Psoas muscle (tissue), 8 donors: Measurements from ENCODE around the gene MNT. TPM values are rescaled to one million over a fixed set of nuclear protein-coding genes. Genes with fewer than 3 reads are reported as not detected.

Source experiments
- ATAC-seq, 4 donors: fragments of 200-7000 bp; cut with Tn5 transposase; one replicate each; pipeline ENCODE4 v1.9.1; 2020; ENCODE audit warnings: moderate library complexity in 3 of 4, mild to moderate bottlenecking in 2 of 4
- DNase-seq, 2 donors: peaks; one replicate each; pipeline ENCODE4 v3.0.0-alpha.2; 2020
- H3K27ac ChIP-seq: fragments of 200-600 bp; one replicate; pipeline ENCODE4 v1.8.0; 2022
- H3K27me3 ChIP-seq, 3 donors: fragments of 200-600 bp in 1 of 3; one replicate each; pipeline versions ENCODE4 v1.6.1 to v1.8.0; 2013 to 2022; ENCODE audit warnings: low read length in 2 of 3, mild to moderate bottlenecking in 2 of 3, moderate library complexity in 1 of 3; ENCODE audit not compliant: insufficient read depth in 3 of 3
- H3K36me3 ChIP-seq, 2 donors: fragments of 200-600 bp in 1 of 2; one replicate each; pipeline versions ENCODE4 v1.6.1 to v1.8.0; 2013 to 2022; ENCODE audit warnings: low read depth in 1 of 2, mild to moderate bottlenecking in 1 of 2, moderate library complexity in 1 of 2; ENCODE audit not compliant: insufficient read depth in 1 of 2
- H3K4me1 ChIP-seq: fragments of 200-600 bp; one replicate; pipeline ENCODE4 v1.8.0; 2022
- H3K4me3 ChIP-seq: fragments of 200-600 bp; one replicate; pipeline ENCODE4 v1.8.0; 2022; ENCODE audit warnings: mild to moderate bottlenecking
- H3K9me3 ChIP-seq: fragments of 200-600 bp; one replicate; pipeline ENCODE4 v1.8.0; 2022
- WGBS, 3 donors: extraction: QIAGEN DNeasy Blood & Tissue Kit; methylation state at CpG; one replicate each; pipeline versions ENCODE4 v1.1.6 to v1.1.7; 2013; 5-methylcytosine and 5-hydroxymethylcytosine counted together
- intact Hi-C, 2 donors: fragments of 100-400 bp; cut with DNase I; formaldehyde crosslinking; loops; one replicate each; pipeline versions ENCODE4 v1.11.0 to v1.14.2; 2022
- polyA plus RNA-seq, 3 donors: library from polyadenylated mRNA; stranded (reverse); fragments of 200-250 nt; gene quantifications; one replicate each; pipeline ENCODE4 v1.2.3, GENCODE V29; 2013
- total RNA-seq, 4 donors: library from RNA; stranded (reverse); fragmentation: NEBNext Ultra II Directional in 2 of 4; extraction: Animal tissue kit (Norgen Biotek cat#: 25700) in 2 of 4; gene quantifications; one replicate each; pipeline versions ENCODE4 v1.2.1 to v1.2.4, GENCODE V29; 2021 to 2023
- TF ChIP-seq, protein P1 (sequence below): fragments of 200-600 bp; IDR thresholded peaks from one replicate; pipeline ENCODE4 v1.8.0; 2022; ENCODE audit warnings: antibody characterized with exemption
- donor health status: healthy with polysubstance abuse.
- donor health status: DM: no; HTN: no; CAD: no; lungs with moderate emphysema.
- donor health status: Bipolar disorder and iron deficiency.
- donor health status: healthy.
- donor health status: DM: yes; HTN: yes; CAD: no.
- donor health status: DM: no; HTN: no; CAD: no.
- donor health status: DM: no; HTN: no; CAD: no.
- donor health status: DM: yes; HTN: yes; CAD: no.

Gene MNT
- total and polyA plus RNA-seq, 7 donors: 2.5 to 11.7 (median 7.0) TPM

DNA sequence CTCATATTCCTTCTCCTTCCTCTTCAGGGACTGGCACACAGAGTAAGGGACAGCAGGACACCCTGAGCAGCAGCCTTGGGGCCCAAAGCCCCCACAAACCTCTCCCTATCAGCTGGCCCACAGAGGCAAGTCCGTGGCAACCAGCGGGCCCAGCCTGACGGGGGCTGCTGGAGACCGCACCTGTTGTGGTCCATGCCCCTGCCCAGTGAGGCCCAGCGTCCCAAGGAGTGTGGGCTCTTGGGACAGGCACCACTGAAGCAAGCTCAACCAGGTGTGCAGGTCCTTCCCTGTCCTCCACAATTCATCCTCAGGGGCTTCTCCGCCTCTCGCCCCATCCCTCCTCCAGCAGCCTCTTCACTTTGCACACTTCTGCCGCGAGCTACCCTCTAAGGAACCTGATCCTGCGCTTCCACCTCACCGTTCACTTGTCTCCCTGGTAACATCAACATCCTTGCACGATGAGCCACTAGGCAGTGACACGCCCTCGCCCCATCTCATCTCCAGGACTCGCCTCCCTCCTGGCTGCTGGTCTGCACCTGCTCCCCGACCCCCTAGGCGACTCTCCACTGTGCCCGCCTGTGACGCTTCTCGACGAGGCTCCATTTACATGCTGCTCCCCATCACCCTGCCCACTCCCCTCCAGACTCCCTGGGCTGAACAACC, 12.7 kb downstream of the MNT start:
- Histone ChIP-seq H3K4me3 (no peak overlapping the region), H3K27ac (no peak overlapping the region), H3K27me3 (no peaks in the 10 kb centered on the region), H3K4me1 (peaks cover 66% of the 10 kb centered on the region), H3K9me3 (no peaks in the 10 kb centered on the region), H3K36me3 (peaks cover 0 to 21% of the 10 kb centered on the region in 2 donors)
- WGBS, 3 donors: 79 to 89% (median 80%) methylated on average over 20 to 21 of the region's 21 CpGs
- intact Hi-C loops: no loop called here
- TF ChIP-seq, protein P1, sequence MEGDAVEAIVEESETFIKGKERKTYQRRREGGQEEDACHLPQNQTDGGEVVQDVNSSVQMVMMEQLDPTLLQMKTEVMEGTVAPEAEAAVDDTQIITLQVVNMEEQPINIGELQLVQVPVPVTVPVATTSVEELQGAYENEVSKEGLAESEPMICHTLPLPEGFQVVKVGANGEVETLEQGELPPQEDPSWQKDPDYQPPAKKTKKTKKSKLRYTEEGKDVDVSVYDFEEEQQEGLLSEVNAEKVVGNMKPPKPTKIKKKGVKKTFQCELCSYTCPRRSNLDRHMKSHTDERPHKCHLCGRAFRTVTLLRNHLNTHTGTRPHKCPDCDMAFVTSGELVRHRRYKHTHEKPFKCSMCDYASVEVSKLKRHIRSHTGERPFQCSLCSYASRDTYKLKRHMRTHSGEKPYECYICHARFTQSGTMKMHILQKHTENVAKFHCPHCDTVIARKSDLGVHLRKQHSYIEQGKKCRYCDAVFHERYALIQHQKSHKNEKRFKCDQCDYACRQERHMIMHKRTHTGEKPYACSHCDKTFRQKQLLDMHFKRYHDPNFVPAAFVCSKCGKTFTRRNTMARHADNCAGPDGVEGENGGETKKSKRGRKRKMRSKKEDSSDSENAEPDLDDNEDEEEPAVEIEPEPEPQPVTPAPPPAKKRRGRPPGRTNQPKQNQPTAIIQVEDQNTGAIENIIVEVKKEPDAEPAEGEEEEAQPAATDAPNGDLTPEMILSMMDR: no peak
- ATAC-seq (no peak), DNase-seq (no peak)

DNA sequence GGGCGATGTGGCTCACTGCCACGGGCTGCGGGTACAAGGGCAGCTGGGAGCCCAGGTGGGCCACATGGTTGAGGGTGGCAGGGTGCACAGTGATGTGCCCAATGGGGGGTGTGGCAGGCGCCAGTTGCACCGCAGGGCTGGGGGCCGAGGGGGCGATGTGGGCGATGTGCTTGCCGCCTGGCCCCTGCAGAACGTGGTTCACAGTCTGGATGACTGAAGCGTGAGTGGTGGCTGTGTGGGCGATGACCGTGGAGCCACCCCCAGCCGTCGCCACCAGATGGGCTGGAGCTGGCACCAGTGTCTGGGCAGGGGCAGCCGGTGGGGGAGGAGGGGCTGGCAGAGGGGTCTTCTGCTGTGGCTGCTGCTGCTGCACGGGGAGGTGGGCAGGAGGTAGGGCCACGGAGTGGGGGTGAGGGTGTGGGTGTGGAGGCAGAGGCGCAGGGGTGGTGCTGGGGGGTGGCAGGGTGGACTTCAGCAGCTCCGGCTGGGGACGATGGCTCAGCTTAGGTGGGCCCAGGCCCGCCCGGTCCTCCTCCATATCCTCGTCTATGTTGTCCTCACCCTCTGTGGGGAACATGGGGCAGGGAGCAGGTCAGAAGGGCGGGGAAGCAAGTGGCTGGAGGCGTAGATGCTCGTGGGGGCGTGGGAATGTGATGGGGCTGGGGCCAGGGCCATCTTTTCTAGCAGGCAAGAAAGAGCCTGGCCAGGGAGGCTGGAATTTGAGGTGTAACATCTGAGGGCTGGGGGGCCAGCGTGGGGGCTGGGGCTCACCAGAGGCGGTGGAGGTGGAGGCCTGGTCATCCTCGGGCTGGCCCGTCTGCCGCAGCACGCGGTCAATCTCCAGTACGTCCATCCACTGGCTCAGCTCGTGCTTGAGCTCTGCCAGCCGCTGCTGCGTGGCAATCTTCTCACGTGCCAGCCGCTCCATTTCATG, 13.5 kb downstream of the MNT start:
- 79 to 89% (median 81%) methylated on average over 39 to 41 of the region's 41 CpGs for WGBS, 3 donors
- H3K9me3 ChIP-seq: no peaks in the 10 kb centered on the region
- intact Hi-C loops: no loop called here
- H3K27ac ChIP-seq: no peak overlapping the region
- TF ChIP-seq, protein P1: no peak
- no peak for ATAC-seq
- peaks cover 73% of the 10 kb centered on the region for H3K4me1 ChIP-seq
- DNase-seq: peak in 1 of 2 donors; percentile 13
- peaks cover 0 to 21% of the 10 kb centered on the region in 2 donors for H3K36me3 ChIP-seq
- no peaks in the 10 kb centered on the region for H3K27me3 ChIP-seq
- H3K4me3 ChIP-seq: no peak overlapping the region

DNA sequence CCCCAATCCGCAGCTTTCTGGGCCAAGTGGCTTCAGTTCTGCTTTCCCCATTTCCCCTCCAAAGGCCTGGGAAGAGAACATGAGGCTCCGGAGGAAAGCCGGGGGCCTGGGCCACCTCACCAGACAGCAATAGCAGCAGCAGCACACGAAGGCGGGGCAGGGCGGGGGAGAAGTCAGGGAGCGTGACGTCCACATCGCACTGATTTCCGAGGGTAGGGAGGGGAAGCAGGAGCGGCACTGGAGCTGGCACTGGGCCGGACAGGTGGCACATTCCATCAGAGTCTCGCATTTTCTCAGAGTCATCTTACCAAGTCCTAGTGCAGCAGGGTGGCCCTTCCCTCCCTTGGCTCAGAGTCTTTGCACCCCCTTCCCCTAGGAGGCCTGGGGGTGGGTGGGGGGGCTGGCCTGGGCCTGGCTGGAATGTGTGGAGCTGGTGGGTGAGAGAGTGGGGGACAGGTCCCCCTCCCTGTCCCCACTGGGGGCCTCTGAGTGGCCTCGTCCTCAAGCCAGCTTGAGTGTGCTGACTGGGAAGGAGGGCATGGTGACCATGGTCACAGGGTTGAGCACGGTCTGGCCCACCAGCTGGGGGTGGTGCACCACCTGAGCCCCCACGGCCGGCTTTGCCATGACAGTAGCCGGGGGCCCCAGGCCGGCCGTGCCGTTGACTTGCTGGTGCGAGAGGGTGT, 14.3 kb downstream of the MNT start:
- intact Hi-C loops: no loop called here
- DNase-seq: peak in 1 of 2 donors; percentile 11
- peaks cover 67% of the 10 kb centered on the region for H3K4me1 ChIP-seq
- no peaks in the 10 kb centered on the region for H3K9me3 ChIP-seq
- WGBS, 3 donors: 61 to 75% (median 65%) methylated on average over 21 to 22 of the region's 22 CpGs
- peaks cover 0 to 27% of the 10 kb centered on the region in 2 donors for H3K36me3 ChIP-seq
- no peaks in the 10 kb centered on the region for H3K27me3 ChIP-seq
- H3K27ac ChIP-seq: peak overlapping the region; percentile 39
- H3K4me3 ChIP-seq: no peak overlapping the region
- no peak for ATAC-seq
- TF ChIP-seq, protein P1: no peak

DNA sequence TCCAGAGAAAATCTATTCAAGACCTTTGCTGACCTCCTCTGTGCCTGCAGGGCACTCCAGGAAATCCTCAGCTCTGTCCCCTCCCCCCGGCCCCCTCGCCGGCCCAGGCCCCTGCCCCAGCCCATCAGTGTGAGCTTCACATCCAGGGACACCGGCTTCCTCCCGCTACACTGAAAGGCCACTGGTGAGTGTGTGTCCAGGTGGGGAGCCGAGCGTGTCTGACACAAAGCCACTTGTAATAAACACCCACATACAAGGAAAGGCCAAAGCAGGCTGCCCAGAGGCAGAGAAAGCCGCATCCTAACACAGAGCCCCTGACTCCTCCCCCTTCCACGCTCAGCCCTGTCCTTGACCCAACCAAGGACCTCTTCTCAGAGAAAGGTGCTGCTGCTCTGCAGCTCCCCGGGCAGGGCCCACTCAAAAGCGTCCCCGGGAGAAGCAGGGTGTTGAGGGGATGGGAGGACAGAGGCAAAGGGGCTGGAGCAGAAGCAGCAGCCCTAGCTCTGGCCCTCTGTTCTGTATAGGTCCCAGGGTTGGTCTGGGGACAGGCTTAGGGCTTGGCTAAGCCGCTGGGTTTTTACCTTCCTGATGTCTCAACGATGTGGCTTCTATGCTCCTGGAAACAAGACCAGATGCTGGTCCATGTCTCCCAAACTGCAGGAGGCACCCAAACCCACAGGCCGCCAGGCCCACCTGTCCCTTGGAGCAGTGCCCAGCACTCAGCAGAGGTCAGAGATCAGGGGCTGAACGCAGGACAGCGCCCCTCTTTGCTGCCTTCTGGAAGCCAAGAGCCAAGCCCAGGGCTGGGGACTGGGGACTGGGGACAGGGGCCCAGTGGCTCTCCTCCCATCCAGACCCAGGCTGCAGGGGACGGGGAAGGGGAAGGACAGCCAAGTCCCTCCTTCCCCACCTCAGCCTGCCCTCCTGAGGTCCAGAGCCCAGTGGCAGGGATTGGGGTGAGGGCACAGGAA, 15.3 kb downstream of the MNT start:
- H3K27me3 ChIP-seq: no peaks in the 10 kb centered on the region
- peak overlapping the region; percentile 60 for H3K27ac ChIP-seq
- TF ChIP-seq, protein P1: no peak
- DNase-seq: no peak
- no peak overlapping the region for H3K4me3 ChIP-seq
- peaks cover 57% of the 10 kb centered on the region for H3K4me1 ChIP-seq
- H3K36me3 ChIP-seq: peaks cover 0 to 36% of the 10 kb centered on the region in 2 donors
- H3K9me3 ChIP-seq: no peaks in the 10 kb centered on the region
- no peak for ATAC-seq
- 64 to 70% (median 69%) methylated on average over 18 of the region's 18 CpGs for WGBS, 3 donors
- intact Hi-C loops: no loop called here
